ENCODE data around the gene RTN1.

RTN1 gene

DNA sequence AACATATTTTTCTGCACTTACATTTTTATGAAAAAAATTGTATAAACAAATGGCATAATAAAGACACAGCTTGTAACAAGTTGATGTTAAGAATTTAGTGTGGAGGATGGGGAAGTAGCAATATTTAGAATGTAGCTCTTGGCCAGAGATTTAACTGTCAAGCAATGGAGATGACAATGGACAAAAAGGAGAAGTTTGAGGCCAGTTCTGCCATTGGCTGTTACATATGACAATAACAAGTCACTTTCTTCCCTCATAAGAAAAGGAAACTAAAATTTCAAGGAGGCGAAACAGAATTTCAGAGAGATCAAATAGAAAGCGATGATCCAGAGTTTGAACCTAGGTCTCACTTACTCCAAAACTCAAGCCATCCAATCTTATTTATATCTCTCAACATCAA lies 171.1 kb downstream of the RTN1 start:
- DNase-seq (ENCODE audit: extremely low read depth, low read depth): no peak
- TF ChIP-seq, protein P1, sequence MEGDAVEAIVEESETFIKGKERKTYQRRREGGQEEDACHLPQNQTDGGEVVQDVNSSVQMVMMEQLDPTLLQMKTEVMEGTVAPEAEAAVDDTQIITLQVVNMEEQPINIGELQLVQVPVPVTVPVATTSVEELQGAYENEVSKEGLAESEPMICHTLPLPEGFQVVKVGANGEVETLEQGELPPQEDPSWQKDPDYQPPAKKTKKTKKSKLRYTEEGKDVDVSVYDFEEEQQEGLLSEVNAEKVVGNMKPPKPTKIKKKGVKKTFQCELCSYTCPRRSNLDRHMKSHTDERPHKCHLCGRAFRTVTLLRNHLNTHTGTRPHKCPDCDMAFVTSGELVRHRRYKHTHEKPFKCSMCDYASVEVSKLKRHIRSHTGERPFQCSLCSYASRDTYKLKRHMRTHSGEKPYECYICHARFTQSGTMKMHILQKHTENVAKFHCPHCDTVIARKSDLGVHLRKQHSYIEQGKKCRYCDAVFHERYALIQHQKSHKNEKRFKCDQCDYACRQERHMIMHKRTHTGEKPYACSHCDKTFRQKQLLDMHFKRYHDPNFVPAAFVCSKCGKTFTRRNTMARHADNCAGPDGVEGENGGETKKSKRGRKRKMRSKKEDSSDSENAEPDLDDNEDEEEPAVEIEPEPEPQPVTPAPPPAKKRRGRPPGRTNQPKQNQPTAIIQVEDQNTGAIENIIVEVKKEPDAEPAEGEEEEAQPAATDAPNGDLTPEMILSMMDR (IDR thresholded peaks at IDR 0.05; ENCODE audit: low read depth, low read length, missing control alignments): no peak
- no peak overlapping the region for H3K4me3 ChIP-seq (replicated peaks; ENCODE audit: low read depth, low read length)

DNA sequence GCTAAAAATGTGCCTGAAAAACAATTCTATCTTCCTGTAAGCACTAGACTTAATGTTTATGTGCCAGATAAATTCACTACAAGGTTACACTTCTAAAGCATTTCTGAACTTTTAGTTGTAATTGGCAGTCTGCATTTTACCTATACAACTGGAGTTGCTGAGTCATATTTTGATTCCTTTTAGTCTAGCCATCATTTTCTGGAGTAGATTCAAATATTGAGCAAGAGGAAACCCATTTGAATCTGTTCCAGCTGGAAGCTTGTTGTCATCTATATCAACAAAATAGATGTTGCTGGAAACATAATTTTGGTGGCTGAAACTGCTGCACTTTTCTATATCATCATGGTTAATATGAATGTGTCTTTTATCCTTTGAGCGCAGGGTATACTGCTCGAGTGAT lies 171.8 kb downstream of the RTN1 start:
- no peak for DNase-seq (ENCODE audit: extremely low read depth, low read depth)
- H3K4me3 ChIP-seq (replicated peaks; ENCODE audit: low read depth, low read length): no peak overlapping the region
- TF ChIP-seq, protein P1 (IDR thresholded peaks at IDR 0.05; ENCODE audit: low read depth, low read length, missing control alignments): no peak

DNA sequence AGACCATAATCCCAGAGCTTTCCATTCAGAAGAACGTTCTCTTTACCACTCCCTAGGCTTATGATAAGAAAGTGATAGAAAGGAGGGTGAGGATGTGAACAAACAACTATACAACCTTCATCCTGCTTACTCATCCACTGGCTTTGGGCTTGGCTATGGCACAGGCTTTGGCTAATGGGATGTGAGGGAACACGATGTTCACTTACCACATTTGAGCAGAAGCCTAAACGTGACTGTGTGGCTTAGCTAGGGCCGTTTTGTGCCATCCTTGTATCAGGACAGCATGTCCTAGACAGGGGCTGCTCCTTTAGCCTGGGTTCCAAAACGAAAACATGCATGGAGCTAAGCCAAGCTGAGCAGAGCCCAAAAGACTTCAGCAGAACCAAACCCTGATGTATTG lies 175.4 kb downstream of the RTN1 start:
- DNase-seq (ENCODE audit: extremely low read depth, low read depth): no peak
- TF ChIP-seq, protein P1 (IDR thresholded peaks at IDR 0.05; ENCODE audit: low read depth, low read length, missing control alignments): no peak
- H3K4me3 ChIP-seq (replicated peaks; ENCODE audit: low read depth, low read length): no peak overlapping the region

DNA sequence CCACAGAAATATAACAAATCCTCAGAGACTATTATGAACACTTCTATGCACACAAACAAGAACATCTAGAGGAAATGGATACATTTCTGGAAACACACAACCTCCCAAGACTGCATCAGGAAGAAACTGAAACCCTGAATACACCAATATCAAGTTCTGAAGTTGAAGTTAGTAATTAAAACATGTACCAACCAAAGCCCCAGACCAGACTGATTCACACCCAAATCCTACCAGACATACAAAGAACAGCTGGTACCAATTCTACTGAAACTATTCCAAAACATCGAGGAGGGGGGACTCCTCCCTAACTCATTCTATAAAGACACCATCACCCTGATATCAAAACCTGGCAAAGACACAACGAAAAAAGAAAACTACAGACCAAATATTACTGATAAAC lies 179.3 kb downstream of the RTN1 start:
- H3K4me3 ChIP-seq (replicated peaks; ENCODE audit: low read depth, low read length): no peak overlapping the region
- TF ChIP-seq, protein P1 (IDR thresholded peaks at IDR 0.05; ENCODE audit: low read depth, low read length, missing control alignments): no peak
- DNase-seq (ENCODE audit: extremely low read depth, low read depth): no peak

DNA sequence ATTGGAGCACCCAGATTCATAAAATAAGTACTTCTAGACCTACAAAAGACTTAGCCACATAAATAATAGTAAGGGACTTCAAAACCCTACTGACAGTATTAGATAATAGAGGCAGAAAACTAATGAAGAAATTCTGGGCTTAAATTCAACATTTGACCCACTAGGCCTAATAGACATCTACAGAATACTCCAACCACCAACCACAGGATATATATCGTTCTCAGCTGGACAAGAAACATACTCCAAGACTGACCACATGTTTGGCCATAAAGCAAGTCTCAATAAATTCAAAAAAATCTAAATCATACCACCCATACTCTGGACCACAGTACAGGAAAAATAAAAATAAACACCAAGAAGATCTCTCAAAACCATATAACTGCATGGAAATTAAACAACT lies 180.2 kb downstream of the RTN1 start:
- H3K4me3 ChIP-seq (replicated peaks; ENCODE audit: low read depth, low read length): no peak overlapping the region
- no peak for DNase-seq (ENCODE audit: extremely low read depth, low read depth)
- TF ChIP-seq, protein P1 (IDR thresholded peaks at IDR 0.05; ENCODE audit: low read depth, low read length, missing control alignments): no peak

DNA sequence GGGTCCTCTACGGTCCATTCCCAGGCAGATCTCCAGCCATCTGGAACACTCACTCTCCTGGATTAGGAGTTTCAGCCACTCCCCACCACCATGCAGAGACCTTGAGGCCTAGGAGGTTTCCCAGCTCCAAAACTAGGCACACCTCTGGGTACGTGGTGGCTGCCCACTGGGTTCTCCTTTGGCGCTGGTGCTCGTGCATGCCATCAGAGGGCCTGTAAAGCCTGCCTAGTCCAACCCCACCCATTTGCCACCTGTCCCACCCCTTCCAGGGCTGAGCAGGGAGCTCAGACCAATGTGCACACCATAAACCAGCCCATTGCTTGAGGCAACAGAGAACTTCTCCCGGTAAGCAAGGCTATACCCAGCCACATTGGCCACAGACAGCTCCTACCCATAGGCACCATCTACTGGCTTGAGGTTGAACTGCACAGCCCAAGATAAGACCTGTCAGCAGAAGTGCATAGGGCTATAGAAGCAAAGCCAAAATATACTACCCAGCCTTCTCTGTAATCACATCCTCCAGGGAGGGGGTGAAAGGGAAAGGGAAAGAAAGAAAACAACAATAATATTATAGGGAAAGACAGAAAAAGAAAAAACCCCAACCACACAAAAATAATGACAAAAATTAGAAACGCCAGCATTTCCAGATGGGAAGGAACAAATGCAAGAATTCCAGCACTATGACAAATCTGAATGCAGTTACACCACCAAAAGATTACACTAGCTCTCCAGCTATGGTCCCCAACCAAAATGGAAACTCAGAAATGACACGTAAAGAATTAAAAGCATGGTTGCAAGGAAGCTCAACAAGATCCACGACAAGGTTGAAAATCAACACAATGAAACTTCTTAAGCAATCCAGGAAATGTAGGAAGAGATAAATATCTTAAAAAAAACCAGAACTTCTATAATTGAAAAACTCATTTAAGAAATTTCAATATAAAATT lies 182.1 kb downstream of the RTN1 start:
- TF ChIP-seq, protein P1 (IDR thresholded peaks at IDR 0.05; ENCODE audit: low read depth, low read length, missing control alignments): peak; percentile 70
- no peak overlapping the region for H3K4me3 ChIP-seq (replicated peaks; ENCODE audit: low read depth, low read length)
- DNase-seq (ENCODE audit: extremely low read depth, low read depth): peak; percentile 32

Data from HFF-Myc (cell line).